Adrenal gland (tissue), 12 donors: ENCODE data around the gene HMBS. TPM values are rescaled to one million over a fixed set of nuclear protein-coding genes. Genes with fewer than 3 reads are reported as not detected.

ENCODE experiments used
- DNase-seq, 7 donors: peaks; one replicate each; pipeline ENCODE4 v3.0.0-alpha.2; 2019 to 2020
- H3K27ac ChIP-seq, 5 donors: fragments of 200-600 bp; sonication (generic) in 4 of 5; 1 replicate in 3 of 5; 2 replicates in 2 of 5; pipeline versions ENCODE4 v1.5.1 to v1.8.0; 2016 to 2020; ENCODE audit warnings: mild to moderate bottlenecking in 1 of 5
- H3K27me3 ChIP-seq: fragments of 200-600 bp; 2 replicates; pipeline ENCODE4 v1.8.0; 2021
- H3K36me3 ChIP-seq, 2 donors: fragments of 200-600 bp; replicated peaks in 1 of 2; 1 replicate in 1 of 2; 2 replicates in 1 of 2; pipeline versions ENCODE4 v1.5.1 to v1.8.0; 2018 to 2022
- H3K4me1 ChIP-seq, 2 donors: fragments of 200-600 bp; replicated peaks in 1 of 2; 1 replicate in 1 of 2; 2 replicates in 1 of 2; pipeline versions ENCODE4 v1.5.1 to v1.8.0; 2018 to 2021
- H3K4me3 ChIP-seq, 4 donors: fragments of 200-600 bp; sonication (generic) in 3 of 4; one replicate each; pipeline ENCODE4 v1.5.1; 2016 to 2018
- H3K9me3 ChIP-seq, 3 donors: fragments of 200-600 bp; sonication (generic) in 1 of 3; replicated peaks in 1 of 3; 1 replicate in 2 of 3; 2 replicates in 1 of 3; pipeline versions ENCODE4 v1.5.1 to v1.8.0; 2016 to 2021
- POLR2A ChIP-seq, 2 donors: fragments of 450-650 bp; IDR thresholded peaks; one replicate each; pipeline ENCODE4 v1.6.1; 2017; ENCODE audit warnings: antibody characterized with exemption in 2 of 2, mild to moderate bottlenecking in 2 of 2, moderate library complexity in 1 of 2
- WGBS, 4 donors: extraction: QIAGEN DNeasy Blood & Tissue Kit in 2 of 4; methylation state at CpG; one replicate each; pipeline versions ENCODE4 v1.1.5 to v1.1.7; 2013 to 2017; 5-methylcytosine and 5-hydroxymethylcytosine counted together
- intact Hi-C, 2 donors: fragments of 100-400 bp; cut with DNase I; formaldehyde crosslinking; loops; one replicate each; pipeline versions ENCODE4 v1.14.1 to v1.15.0; 2022 to 2023
- polyA plus RNA-seq, 3 donors: library from polyadenylated mRNA; stranded (reverse); fragments of 200-250 nt in 2 of 3; fragments of 350-450 nt in 1 of 3; fragmentation: Illumina TruSeq in 1 of 3; extraction: RNeasy Lipid Tissue Mini Kit (QIAGEN cat#74804) in 1 of 3; gene quantifications; one replicate each; pipeline ENCODE4 v1.2.3, GENCODE V29; 2013 to 2014
- total RNA-seq, 9 donors: library from RNA; depleted of rRNA in 4 of 9; stranded (reverse); fragments of >200 nt in 4 of 9; fragments of 120-200 nt in 1 of 9; fragmentation: NEBNext Ultra II Directional in 1 of 9; extraction: Animal tissue kit (Norgen Biotek cat#: 25700) in 1 of 9; gene quantifications; one replicate each; pipeline versions ENCODE4 v1.1.0 to v1.2.4, GENCODE V29; 2013 to 2023
- TF ChIP-seq, protein P1 (sequence below), 6 experiments: fragments of 450-650 bp in 4 of 6; fragments of 200-600 bp in 2 of 6; sonication (generic) in 1 of 6; IDR thresholded peaks; 1 replicate in 5 of 6; 2 replicates in 1 of 6; pipeline versions ENCODE4 v1.5.1 to v1.8.0; 2016 to 2021; ENCODE audit warnings: antibody characterized with exemption in 6 of 6, mild to moderate bottlenecking in 2 of 6, moderate library complexity in 1 of 6
- donor health status: healthy with polysubstance abuse.
- donor health status: Bipolar disorder and iron deficiency.
- donor health status: DM: yes; HTN: yes; CAD: no.
- donor health status: DM: no; HTN: no; CAD: no.
- donor health status: DM: no; HTN: no; CAD: no.
- donor health status: DM: yes; HTN: yes; CAD: no.

The HMBS gene
- total and polyA plus RNA-seq, 12 donors, result 10.9 to 37.2 (median 29.5) TPM

GRCh38 chr11:119052163-119052814 is 32.4 kb upstream of the HMBS start:
- intact Hi-C loops, result no loop called here
- Histone ChIP-seq H3K9me3 (no peaks in the 10 kb centered on the region), H3K27me3 (no peaks in the 10 kb centered on the region), H3K4me1 (peaks cover 6 to 14% of the 10 kb centered on the region in 2 donors), H3K27ac (no peak overlapping the region), H3K4me3 (no peak overlapping the region), H3K36me3 (peaks cover 0 to 81% of the 10 kb centered on the region in 2 donors)
- WGBS, 4 donors, result 91 to 96% (median 94%) methylated on average over 19 to 23 of the region's 23 CpGs
- TF ChIP-seq POLR2A (IDR thresholded peaks at IDR 0.05), result no peak
- TF ChIP-seq, protein P1, sequence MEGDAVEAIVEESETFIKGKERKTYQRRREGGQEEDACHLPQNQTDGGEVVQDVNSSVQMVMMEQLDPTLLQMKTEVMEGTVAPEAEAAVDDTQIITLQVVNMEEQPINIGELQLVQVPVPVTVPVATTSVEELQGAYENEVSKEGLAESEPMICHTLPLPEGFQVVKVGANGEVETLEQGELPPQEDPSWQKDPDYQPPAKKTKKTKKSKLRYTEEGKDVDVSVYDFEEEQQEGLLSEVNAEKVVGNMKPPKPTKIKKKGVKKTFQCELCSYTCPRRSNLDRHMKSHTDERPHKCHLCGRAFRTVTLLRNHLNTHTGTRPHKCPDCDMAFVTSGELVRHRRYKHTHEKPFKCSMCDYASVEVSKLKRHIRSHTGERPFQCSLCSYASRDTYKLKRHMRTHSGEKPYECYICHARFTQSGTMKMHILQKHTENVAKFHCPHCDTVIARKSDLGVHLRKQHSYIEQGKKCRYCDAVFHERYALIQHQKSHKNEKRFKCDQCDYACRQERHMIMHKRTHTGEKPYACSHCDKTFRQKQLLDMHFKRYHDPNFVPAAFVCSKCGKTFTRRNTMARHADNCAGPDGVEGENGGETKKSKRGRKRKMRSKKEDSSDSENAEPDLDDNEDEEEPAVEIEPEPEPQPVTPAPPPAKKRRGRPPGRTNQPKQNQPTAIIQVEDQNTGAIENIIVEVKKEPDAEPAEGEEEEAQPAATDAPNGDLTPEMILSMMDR (IDR thresholded peaks at IDR 0.05), result no peak
- no peak for DNase-seq

- Histone ChIP-seq H3K27me3 (no peaks in the 10 kb centered on the region), H3K27ac (no peak overlapping the region), H3K36me3 (peaks cover 0 to 60% of the 10 kb centered on the region in 2 donors), H3K4me3 (no peak overlapping the region), H3K9me3 (no peaks in the 10 kb centered on the region), H3K4me1 (peaks cover 6 to 22% of the 10 kb centered on the region in 2 donors)
- TF ChIP-seq POLR2A (IDR thresholded peaks at IDR 0.05), result no peak
- TF ChIP-seq, protein P1 (IDR thresholded peaks at IDR 0.05), result no peak
- intact Hi-C loops, result no loop called here
- DNase-seq, result no peak
- 91 to 100% (median 95%) methylated on average over 6 to 10 of the region's 10 CpGs for WGBS, 4 donors
Observed at GRCh38 chr11:119054418-119054817, 30.3 kb upstream of the HMBS start.

GRCh38 chr11:119055901-119056300 is 28.8 kb upstream of the HMBS start:
- no peaks in the 10 kb centered on the region for H3K27me3 ChIP-seq
- no peak overlapping the region for H3K27ac ChIP-seq
- H3K4me1 ChIP-seq, result peaks cover 6 to 22% of the 10 kb centered on the region in 2 donors
- WGBS, 4 donors, result 36 to 48% (median 40%) methylated on average over 6 of the region's 6 CpGs
- intact Hi-C loops, result loop anchor here in 1 of 2 donors (5.0 kb wide), 1 partner anchor 39 kb away; the partner anchor contains the start of genes RPS25 and TRAPPC4
- no peak for TF ChIP-seq POLR2A (IDR thresholded peaks at IDR 0.05)
- TF ChIP-seq, protein P1 (IDR thresholded peaks at IDR 0.05), result no peak
- H3K9me3 ChIP-seq, result no peaks in the 10 kb centered on the region
- peaks cover 0 to 45% of the 10 kb centered on the region in 2 donors for H3K36me3 ChIP-seq
- DNase-seq, result no peak
- H3K4me3 ChIP-seq, result peak overlapping the region in 1 of 4 donors; percentile 86

DNA sequence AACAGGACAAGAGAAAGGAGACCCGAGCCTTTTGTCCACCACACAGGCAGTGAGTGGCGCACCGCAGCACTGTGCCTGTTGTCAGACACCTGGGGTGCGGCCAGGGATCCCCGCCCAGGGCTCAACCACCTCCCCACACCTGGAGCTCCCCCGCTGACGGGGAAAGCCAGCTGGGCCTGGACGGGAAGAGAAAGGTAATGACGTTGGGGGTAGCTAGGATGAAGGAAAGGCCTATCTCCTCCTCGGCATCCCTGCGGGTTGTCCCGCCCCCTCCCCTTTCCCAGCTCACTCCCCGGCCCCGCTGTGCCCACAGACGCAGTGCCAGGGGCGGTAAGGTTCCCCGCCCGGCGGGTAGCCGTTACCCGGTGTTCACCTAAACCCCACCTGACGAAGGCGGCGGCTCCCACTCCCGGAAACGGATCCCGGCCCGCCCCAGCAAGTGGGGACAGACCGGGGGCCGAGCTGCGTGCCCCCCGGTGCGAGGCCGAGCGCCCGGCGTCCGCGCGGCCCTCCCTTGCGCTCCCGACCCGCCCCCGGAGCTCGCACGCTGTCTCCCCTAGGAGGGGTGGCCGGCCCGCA is 28.2 kb upstream of the HMBS start:
- H3K4me1 ChIP-seq, result peaks cover 6 to 22% of the 10 kb centered on the region in 2 donors
- peaks cover 0 to 39% of the 10 kb centered on the region in 2 donors for H3K36me3 ChIP-seq
- peak in 2 of 7 donors; percentile 11 to 33 for DNase-seq
- no peaks in the 10 kb centered on the region for H3K27me3 ChIP-seq
- H3K27ac ChIP-seq, result peak overlapping the region in 4 of 5 donors; percentile 73 to 97 (median 84)
- TF ChIP-seq POLR2A (IDR thresholded peaks at IDR 0.05), result no peak
- TF ChIP-seq, protein P1 (IDR thresholded peaks at IDR 0.05), result no peak
- H3K4me3 ChIP-seq, result peak overlapping the region; percentile 27 to 86 (median 58)
- 0 to 1% (median 0%) methylated on average over 5 to 47 of the region's 48 CpGs for WGBS, 4 donors
- H3K9me3 ChIP-seq, result no peaks in the 10 kb centered on the region
- intact Hi-C loops, result loop anchor here in 1 of 2 donors (5.0 kb wide), 1 partner anchor 39 kb away; the partner anchor contains the start of genes RPS25 and TRAPPC4
